ENCODE results near the gene L2HGDH.

Gene L2HGDH

GRCh38 chr14:50285861-50286260 is 26.2 kb downstream of the L2HGDH start:
- no peak for DNase-seq

DNA sequence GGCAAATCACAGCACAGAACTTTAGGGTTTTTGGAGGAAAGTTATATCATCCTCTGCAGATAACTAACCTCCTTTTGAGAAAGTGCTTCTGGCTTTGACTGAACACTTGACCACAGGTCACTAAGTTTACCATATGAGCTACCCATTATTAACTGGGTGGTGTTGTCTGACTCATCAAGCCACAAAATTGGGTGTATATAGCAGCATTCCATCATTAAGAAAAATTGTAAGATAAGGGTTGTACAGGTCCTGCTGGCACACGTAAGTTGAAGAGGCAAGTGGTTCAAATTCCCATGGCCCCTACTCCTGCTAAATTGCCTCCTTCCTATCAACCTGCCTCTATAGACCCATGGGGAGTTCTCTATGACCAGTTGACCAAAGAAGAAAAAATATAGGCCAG is 39.5 kb downstream of the L2HGDH start:
- DNase-seq, result no peak

- DNase-seq, result no peak
Observed at GRCh38 chr14:50270932-50271331, 41.1 kb downstream of the L2HGDH start.

DNA sequence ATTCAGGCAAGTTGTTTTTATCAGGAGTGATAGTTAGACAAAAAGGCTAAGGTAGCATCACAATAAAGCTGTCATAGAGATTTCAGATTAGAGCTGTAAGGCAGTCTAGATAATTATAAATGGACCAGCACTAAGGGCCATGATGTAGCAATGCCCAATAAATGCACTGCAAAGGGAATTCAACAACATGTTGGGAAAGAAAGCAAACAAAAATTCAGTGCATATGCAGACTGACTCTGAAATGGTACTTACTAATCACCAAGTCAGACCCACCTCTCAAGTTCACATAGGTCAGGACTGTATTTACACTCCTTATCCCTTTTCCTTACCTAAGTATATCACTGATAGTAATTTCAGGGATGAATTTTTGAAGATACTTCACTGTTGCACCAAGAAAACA is 47.0 kb downstream of the L2HGDH start:
- no peak for DNase-seq

- no peak for DNase-seq
Observed at GRCh38 chr14:50263321-50263720, 48.7 kb downstream of the L2HGDH start.

DNA sequence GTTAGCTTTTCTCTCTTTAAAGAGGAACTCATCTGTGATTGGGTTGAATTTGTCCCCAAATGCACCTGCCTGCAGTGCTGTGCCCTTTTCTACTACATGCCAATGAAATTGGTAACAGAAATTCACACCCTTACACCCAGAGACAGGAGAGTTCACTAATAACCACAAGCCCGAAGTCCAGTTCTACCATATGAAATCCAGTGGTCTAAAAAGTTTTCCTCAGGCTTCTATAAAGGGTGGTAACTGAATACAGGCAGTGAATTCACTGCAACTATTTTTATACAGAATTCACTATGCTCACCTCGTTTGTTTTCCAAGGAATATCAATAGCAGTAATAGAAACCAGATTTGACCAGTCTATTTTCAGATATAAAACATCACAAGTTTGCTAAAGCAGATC is 49.2 kb downstream of the L2HGDH start:
- DNase-seq, result no peak

DNA sequence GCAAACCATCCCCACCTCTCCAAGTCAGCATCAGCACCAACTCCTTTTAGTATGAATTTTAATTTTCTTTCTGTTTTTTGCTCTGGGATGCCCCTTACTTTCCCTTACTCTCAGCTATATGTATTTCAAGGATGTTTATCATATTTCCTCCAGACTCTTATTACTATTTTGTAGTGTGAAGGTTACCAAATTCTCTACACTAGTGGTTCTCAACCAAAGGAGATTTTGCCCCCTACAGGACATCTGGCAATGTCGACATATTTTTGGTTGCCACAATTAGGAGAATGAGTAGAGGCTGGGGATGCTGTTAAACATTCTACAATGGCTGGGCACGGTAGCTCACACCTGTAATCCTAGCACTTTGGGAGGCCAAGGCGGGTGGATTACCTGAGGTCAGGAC is 51.5 kb downstream of the L2HGDH start:
- DNase-seq, result peak in 1 of 2 donors; percentile 11

DNA sequence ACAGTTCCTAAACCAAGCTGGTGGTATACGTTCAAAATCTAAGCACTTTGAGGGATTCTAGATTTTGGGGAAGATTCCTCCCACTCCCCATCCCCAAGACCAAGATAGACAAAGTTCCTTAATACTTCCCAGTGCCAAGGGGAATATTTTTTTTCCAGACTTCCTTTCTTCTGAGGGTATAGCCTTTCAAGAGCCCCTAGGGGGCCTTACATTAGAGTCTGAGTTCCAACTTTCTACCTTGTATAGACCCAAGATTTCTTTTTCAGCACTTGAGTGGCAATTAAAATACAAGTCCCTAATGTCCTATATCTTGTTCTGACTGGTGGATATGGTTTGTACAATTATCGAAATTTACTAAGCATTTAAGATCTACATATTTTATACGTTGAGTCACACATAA is 52.0 kb downstream of the L2HGDH start:
- no peak for DNase-seq

GRCh38 chr14:50257732-50258131 is 54.3 kb downstream of the L2HGDH start:
- no peak for DNase-seq

- no peak for DNase-seq
Observed at GRCh38 chr14:50254248-50254647, 57.8 kb downstream of the L2HGDH start.

DNA sequence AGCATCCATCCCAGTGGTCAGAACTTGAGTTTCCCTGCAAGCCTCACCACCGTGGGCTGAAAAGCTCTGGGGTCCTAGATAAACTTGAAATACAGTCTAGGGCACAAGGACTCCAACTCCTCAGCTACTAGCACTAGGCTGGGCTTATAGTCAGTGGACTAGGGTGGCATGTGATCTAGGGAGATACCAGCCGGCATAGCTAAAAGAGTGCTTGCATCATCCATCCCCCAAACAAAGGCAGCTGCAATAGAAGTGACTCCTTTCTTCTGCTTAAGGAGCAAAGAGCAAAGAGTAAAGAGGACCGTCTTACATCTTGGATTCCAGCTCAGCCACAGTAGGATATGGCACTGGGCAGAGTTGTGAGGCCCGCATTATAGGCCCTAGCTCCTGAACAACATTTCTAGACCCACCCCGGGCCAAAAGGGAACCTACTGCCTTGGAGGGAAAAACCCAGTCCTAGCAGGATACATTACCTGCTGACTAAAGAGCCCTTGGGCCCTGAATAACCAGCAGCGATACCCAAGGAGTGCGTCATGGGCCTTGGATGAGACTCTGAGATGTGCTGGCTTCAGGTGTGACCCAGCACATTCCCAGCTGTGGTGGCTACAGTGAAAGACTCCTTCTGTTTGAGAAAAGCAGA is 62.8 kb downstream of the L2HGDH start:
- DNase-seq, result no peak

GRCh38 chr14:50247245-50247644 is 64.8 kb downstream of the L2HGDH start:
- no peak for DNase-seq

- no peak for DNase-seq
Observed at GRCh38 chr14:50242566-50243310, 69.3 kb downstream of the L2HGDH start.

DNA sequence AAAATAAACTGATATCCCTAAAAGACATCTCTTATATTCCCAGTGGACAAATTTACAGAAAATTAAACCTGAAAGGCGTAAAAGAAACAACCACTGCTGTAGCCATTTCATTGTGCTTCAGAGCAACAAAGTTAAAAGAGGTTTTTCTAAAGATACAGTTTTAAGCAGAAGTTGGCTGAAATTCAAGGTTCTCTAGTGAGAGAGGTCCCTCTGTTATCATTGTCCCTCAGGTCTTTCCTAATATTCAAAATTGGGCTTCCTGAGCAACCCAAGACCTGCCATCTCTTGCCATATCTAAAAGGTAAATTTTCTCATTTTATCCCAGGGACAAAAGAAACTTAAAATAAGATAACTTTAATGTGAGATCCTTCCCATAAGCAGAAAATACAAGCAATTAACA is 69.9 kb downstream of the L2HGDH start:
- no peak for DNase-seq

DNA sequence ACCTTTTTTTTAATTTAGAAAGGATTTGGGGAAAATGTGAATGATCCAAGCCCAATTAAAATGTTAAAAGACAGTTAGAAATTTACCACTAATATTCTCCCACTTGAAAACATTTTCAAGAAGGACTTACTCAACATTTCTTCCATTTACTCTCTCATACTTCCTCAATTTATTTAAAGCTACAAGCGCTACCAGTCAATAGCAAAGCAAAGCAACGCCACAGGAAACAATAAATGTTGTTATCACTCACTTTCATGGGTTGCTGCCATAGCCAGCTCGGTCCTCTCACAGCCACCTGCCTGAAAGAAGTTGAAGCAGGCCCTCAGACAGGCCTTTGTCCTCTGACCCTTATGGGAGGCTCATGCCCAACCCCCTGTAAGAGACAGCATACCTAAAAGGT is 74.6 kb downstream of the L2HGDH start:
- DNase-seq, result peak in 1 of 2 donors; percentile 49

GRCh38 chr14:50233951-50234250 is 78.1 kb downstream of the L2HGDH start:
- DNase-seq, result no peak

- no peak for DNase-seq
Observed at GRCh38 chr14:50233166-50233950, 78.7 kb downstream of the L2HGDH start.

GRCh38 chr14:50232276-50232642 is 79.8 kb downstream of the L2HGDH start:
- no peak for DNase-seq

GRCh38 chr14:50231475-50232275 is 80.4 kb downstream of the L2HGDH start, which contains the start of gene SOS2:
Gene SOS2 (minus strand): TSS chr14:50231578. CDS start chr14:50231283, 295 bp downstream.
- peak; percentile 66 to 91 for DNase-seq

DNA sequence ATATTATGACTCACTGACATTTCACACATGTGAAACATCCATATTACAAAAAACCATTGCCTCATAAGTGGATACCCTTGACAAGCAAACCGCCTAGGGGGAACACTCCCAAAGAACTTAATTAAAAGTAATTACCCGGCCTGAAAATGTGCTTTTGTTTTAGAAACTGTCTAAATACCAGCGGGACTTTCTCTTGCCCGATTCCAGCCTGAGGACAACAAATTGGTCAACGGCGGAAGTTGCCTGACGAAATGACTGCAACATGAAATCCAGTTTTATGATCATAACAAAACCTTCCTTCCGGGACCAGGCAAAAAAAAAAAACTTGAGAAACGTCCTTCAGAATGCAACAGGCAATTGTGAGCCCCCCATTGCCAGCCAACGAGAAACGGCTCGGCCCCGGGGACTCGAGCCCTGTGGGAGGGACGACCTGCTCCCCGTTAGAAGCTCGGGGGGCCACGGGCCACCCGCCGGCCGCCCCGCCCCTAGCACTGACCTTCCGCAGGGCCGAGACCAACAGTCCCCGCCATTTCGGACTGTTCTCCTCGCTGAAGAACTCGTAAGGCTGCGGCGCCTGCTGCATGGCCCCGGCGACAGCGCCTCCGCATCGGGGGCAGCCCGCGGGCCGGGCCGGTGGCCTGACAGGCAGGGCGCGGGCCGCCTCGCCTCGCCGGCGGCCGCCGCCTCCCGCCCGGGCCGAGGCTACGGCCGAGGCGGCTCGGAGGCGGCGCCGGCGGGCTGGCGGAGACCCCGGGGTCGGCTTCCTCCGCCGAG is 81.1 kb downstream of the L2HGDH start:
- peak; percentile 27 to 41 for DNase-seq

- DNase-seq, result peak in 1 of 2 donors; percentile 27
Observed at GRCh38 chr14:50230401-50230700, 81.7 kb downstream of the L2HGDH start.

DNA sequence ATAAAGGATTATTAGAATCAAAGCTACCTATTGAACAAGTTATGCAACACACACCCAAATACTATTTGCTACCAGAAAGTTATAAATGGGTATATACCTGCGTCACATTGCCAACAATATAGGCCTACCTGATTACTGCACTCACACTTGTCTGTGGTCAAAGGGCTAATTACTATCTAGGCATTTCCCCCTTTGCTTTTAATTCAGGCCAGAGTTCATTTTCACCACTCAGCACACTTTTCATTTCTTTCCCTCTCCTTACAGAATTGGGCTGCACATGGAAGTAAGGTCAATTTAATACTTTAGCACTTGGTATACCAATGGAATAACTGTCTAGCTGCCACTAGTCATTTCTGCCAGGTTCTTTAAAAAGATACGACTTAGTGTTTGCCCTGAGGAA is 82.3 kb downstream of the L2HGDH start:
- no peak for DNase-seq

DNA sequence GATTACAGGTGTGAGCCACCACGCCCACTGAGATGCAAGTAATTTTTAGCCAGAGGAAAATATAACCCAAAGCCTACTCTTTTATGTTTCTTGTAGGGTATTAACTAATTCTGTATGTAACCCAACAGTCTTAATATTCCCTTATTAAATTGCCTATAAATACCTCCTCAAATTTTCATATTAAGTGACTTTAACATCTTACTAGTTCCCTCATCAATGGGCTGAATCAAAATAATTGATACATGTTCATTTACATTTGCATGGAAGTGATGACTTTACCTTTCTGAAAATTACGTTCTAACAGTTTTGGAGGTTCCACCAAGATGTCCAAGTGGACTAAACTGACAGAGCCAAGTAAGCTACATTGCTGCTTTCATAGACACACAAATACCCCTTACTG is 83.7 kb downstream of the L2HGDH start:
- DNase-seq, result no peak

Data from bone marrow (tissue), 2 donors.